ENCODE data around the gene C22orf39. TPM values are rescaled to one million over a fixed set of nuclear protein-coding genes. Genes with fewer than 3 reads are reported as not detected.

The C22orf39 gene
- total RNA-seq, 4 donors from 2014 or later, result 46.8 to 47.9 (median 47.1) TPM

- no peaks in the 10 kb centered on the region for H3K4me1 ChIP-seq
- no peak overlapping the region for H3K27ac ChIP-seq
- no peaks in the 10 kb centered on the region for H3K27me3 ChIP-seq
- H3K36me3 ChIP-seq, result peaks cover 0 to 97% (median 0%) of the 10 kb centered on the region in 3 donors
- H3K9me3 ChIP-seq, result no peaks in the 10 kb centered on the region
- no peak for DNase-seq
- H3K4me3 ChIP-seq, result no peak overlapping the region
- no peak for TF ChIP-seq CTCF (IDR thresholded peaks at IDR 0.05)
- TF ChIP-seq POLR2A (IDR thresholded peaks at IDR 0.05), result no peak
These were observed 53.8 kb downstream of the C22orf39 start for GRCh38 chr22:19393704-19394103.

Other genes starting within 250 kb of the C22orf39 start
- gene CLTCL1, start 156.0 kb downstream of the C22orf39 start, total RNA-seq, result 1 to 10 TPM in 3 of 4 donors, under 1 TPM in 1; 0.47 to 3.9 (median 3.0) TPM
- gene HIRA, start 16.0 kb downstream of the C22orf39 start, total RNA-seq, result 100 to 1,000 TPM in 1 of 4 donors, 10 to 100 TPM in 3; 24.9 to 104 (median 31.8) TPM
- gene MRPL40, start 15.2 kb downstream of the C22orf39 start, total RNA-seq, result 10 to 100 TPM in 2 of 4 donors, 1 to 10 TPM in 2; 7.0 to 27.2 (median 10.2) TPM
- 10 to 100 TPM; 39.2 to 74.3 (median 43.5) TPM for gene UFD1, start 31.5 kb upstream of the C22orf39 start, total RNA-seq
- gene CDC45, start 32.2 kb upstream of the C22orf39 start, total RNA-seq, result 10 to 100 TPM in 1 of 4 donors, 1 to 10 TPM in 2, not detected in 1; 3.2 to 28.9 (median 7.5) TPM
- gene CLDN5, start 76.7 kb upstream of the C22orf39 start, total RNA-seq, result 10 to 100 TPM; 27.0 to 67.0 (median 34.1) TPM

Data from Peyer's patch (tissue), 4 donors.